ENCODE measurements around the gene SGF29.

DNA sequence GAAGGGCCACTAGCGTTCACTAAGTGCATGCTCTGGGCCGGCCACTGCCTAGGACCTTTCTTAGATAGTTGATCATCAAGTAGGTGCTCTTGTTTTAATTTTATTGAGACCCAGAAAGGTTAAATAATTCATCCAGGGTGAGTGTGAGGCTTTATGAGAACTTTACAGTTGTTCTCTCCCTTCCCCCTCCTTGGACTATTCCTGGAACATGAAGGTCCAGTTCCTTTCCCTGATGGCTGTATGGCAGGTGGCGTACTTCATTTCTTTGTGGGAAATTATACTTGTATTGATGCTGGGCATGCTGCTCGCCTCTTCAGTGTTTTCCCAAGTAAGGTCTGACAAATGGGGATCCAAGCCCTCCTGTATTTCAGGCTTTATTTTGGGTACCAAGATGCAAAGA is 8.5 kb downstream of the SGF29 start:
- TF ChIP-seq, protein P1, sequence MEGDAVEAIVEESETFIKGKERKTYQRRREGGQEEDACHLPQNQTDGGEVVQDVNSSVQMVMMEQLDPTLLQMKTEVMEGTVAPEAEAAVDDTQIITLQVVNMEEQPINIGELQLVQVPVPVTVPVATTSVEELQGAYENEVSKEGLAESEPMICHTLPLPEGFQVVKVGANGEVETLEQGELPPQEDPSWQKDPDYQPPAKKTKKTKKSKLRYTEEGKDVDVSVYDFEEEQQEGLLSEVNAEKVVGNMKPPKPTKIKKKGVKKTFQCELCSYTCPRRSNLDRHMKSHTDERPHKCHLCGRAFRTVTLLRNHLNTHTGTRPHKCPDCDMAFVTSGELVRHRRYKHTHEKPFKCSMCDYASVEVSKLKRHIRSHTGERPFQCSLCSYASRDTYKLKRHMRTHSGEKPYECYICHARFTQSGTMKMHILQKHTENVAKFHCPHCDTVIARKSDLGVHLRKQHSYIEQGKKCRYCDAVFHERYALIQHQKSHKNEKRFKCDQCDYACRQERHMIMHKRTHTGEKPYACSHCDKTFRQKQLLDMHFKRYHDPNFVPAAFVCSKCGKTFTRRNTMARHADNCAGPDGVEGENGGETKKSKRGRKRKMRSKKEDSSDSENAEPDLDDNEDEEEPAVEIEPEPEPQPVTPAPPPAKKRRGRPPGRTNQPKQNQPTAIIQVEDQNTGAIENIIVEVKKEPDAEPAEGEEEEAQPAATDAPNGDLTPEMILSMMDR (conservative IDR thresholded peaks at IDR 0.05), result no peak
- no peak for TF ChIP-seq ZFX (IDR thresholded peaks at IDR 0.05)
